Natural killer cell (primary cell): ENCODE data around the gene SH3BP1. TPM values are rescaled to one million over a fixed set of nuclear protein-coding genes. Genes with fewer than 3 reads are reported as not detected.

Experiments used
- ATAC-seq, 3 donors: fragments of 150-1000 bp in 2 of 3; fragments of 200-7000 bp in 1 of 3; cut with Tn5 transposase; 1 replicate in 1 of 3; 2 replicates in 2 of 3; pipeline ENCODE4 v1.10.0; 2021; ENCODE audit warnings: mild to moderate bottlenecking in 2 of 3, moderate library complexity in 2 of 3
- DNase-seq, 2 donors: peaks; one replicate each; pipeline versions ENCODE4 v3.0.0 to v3.0.0-alpha.2; 2013 to 2021; ENCODE audit warnings: mixed read lengths in 1 of 2
- H3K27ac ChIP-seq: one replicate; pipeline ENCODE4 v1.5.1; 2013; ENCODE audit warnings: mild to moderate bottlenecking, low read length
- H3K27me3 ChIP-seq: one replicate; pipeline ENCODE4 v1.6.1; 2013; ENCODE audit warnings: low read length; ENCODE audit not compliant: control insufficient read depth, insufficient read depth
- H3K36me3 ChIP-seq: one replicate; pipeline ENCODE4 v1.6.1; 2013; ENCODE audit warnings: low read length; ENCODE audit not compliant: control insufficient read depth, insufficient read depth
- H3K4me1 ChIP-seq: one replicate; pipeline ENCODE4 v1.6.1; 2013; ENCODE audit warnings: low read length; ENCODE audit not compliant: control insufficient read depth, insufficient read depth
- H3K4me3 ChIP-seq: one replicate; pipeline ENCODE4 v1.5.1; 2013; ENCODE audit warnings: low read length
- H3K9me3 ChIP-seq: one replicate; pipeline ENCODE4 v1.6.1; 2013; ENCODE audit warnings: low read length; ENCODE audit not compliant: control insufficient read depth, insufficient read depth
- H3K27ac Mint-ChIP-seq, 2 donors: one replicate each; pipeline ENCODE4 v1.8.0; 2022; ENCODE audit warnings: mild to moderate bottlenecking in 2 of 2, mixed read lengths in 2 of 2, moderate library complexity in 1 of 2
- H3K27me3 Mint-ChIP-seq, 2 donors: one replicate each; pipeline ENCODE4 v1.8.0; 2022; ENCODE audit warnings: low read depth in 2 of 2, mixed read lengths in 2 of 2
- H3K36me3 Mint-ChIP-seq: one replicate; pipeline ENCODE4 v1.8.0; 2022; ENCODE audit warnings: mixed read lengths
- H3K4me1 Mint-ChIP-seq, 2 donors: one replicate each; pipeline ENCODE4 v1.8.0; 2022; ENCODE audit warnings: mixed read lengths in 2 of 2
- H3K4me3 Mint-ChIP-seq: one replicate; pipeline ENCODE4 v1.8.0; 2022; ENCODE audit warnings: mild to moderate bottlenecking, moderate library complexity, mixed read lengths
- H3K9me3 Mint-ChIP-seq, 2 donors: one replicate each; pipeline ENCODE4 v1.8.0; 2022; ENCODE audit warnings: mixed read lengths in 2 of 2
- WGBS: methylation state at CpG from one replicate; pipeline ENCODE4 v1.1.7; 2013; ENCODE audit warnings: missing lambda C conversion rate; ENCODE audit not compliant: insufficient coverage; 5-methylcytosine and 5-hydroxymethylcytosine counted together
- intact Hi-C: fragments of 100-400 bp; cut with micrococcal nuclease; formaldehyde crosslinking; loops from one replicate; pipeline ENCODE4 v1.14.2; 2022
- total RNA-seq, 4 donors: library from RNA; stranded (reverse); fragments of 120-200 nt in 1 of 4; gene quantifications; one replicate each; pipeline versions ENCODE4 v1.2.3 to v1.2.4, GENCODE V29; 2013 to 2022
- TF ChIP-seq, protein P1 (sequence below): fragments of 200-600 bp; IDR thresholded peaks from one replicate; pipeline ENCODE4 v1.8.0; 2022; ENCODE audit warnings: antibody characterized with exemption

Gene SH3BP1
- total RNA-seq, 3 donors from 2014 or later (not counting 1 experiment from before 2014, with no cell fraction given): 163 to 189 (median 163) TPM

DNA sequence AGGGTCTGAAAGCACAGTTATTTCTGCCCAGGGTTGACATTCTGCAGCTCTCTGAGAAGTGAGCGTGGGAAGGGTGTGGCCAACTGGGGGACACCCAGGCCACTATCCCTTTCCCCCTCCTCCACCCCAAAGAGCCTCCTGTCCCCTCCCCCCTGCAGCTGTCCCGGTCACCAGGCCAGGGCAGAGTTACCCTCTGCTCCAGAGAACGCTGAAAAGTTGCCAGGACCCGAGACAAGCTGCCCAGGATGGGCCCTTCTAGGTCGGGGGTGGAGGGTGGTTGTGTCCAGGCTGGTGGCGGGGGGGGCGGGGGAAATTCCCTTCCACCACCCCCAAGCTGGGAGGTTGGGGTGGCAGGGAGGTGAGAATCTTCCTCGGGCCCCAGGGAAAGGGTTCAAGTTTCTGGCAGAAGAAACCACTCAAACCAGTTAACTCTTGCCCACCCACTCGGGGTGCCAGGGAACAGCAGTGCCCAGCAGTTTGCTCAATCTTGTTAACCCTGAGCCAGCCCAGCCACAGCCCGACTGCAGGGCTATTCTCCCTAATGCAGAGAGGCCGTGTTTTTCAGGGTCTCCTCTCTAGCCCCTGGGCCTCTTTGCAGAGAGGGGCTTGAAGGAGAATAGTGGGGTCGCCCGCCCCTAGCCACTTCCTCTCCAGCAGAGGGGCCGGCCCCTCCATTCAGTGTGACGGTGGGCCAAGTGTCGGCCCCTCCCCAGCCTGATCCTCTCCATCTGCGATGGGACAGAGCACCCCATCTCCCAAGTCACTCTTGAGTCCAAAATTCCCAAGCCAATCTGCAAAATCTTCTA is 36.7 kb downstream of the SH3BP1 start:
- peaks cover 27 to 62% of the 10 kb centered on the region in 2 donors for H3K4me1 Mint-ChIP-seq
- H3K27me3 Mint-ChIP-seq: no peaks in the 10 kb centered on the region

DNA sequence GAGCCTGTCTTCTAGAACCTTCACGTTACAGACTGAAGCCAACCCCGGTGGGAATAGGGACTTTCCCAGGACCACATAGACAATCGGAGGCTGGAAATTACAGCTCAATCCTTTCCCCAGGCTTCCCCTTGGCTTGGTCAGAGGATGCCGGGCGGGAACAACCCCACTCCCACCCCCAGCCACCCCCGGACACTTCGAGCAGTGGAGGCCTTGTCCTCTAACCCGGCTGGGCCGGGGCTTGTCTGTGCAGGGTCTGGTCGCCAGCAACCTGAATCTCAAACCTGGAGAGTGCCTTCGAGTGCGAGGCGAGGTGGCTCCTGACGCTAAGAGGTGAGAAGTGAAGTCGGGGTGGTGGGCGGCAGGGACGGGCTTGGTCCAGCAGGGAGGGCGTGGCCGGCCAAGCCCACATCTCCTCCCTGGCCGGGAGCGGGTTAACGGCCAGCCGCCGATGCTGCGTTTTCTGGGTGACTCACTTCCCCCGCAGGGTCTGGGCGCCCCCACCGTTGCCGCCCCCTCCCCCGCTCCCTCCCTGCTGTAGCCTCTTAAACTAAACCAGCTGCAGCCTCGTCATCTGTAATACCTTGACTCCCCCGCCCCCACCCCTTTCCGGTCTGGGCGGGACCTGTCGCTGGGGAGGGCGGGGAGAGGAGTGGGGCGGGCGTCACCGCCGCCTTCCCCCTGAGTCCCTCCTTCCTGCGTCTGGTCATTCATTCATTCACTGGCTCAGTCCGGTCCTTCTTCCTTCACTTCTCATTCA is 37.4 kb downstream of the SH3BP1 start:
- peak overlapping the region; percentile 82 for H3K4me3 ChIP-seq
- Mint-ChIP-seq H3K36me3 (no peaks in the 10 kb centered on the region), H3K27ac (peak overlapping the region; percentile 94 to 97), H3K4me3 (peak overlapping the region; percentile 93), H3K9me3 (no peaks in the 10 kb centered on the region), H3K4me1 (peaks cover 34 to 69% of the 10 kb centered on the region in 2 donors), H3K27me3 (no peaks in the 10 kb centered on the region)
- peaks cover 76% of the 10 kb centered on the region for H3K4me1 ChIP-seq
- peak; percentile 91 to 95 for DNase-seq
- peaks cover 5% of the 10 kb centered on the region for H3K36me3 ChIP-seq
- H3K27me3 ChIP-seq: no peaks in the 10 kb centered on the region
- TF ChIP-seq, protein P1, sequence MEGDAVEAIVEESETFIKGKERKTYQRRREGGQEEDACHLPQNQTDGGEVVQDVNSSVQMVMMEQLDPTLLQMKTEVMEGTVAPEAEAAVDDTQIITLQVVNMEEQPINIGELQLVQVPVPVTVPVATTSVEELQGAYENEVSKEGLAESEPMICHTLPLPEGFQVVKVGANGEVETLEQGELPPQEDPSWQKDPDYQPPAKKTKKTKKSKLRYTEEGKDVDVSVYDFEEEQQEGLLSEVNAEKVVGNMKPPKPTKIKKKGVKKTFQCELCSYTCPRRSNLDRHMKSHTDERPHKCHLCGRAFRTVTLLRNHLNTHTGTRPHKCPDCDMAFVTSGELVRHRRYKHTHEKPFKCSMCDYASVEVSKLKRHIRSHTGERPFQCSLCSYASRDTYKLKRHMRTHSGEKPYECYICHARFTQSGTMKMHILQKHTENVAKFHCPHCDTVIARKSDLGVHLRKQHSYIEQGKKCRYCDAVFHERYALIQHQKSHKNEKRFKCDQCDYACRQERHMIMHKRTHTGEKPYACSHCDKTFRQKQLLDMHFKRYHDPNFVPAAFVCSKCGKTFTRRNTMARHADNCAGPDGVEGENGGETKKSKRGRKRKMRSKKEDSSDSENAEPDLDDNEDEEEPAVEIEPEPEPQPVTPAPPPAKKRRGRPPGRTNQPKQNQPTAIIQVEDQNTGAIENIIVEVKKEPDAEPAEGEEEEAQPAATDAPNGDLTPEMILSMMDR: no peak
- no peaks in the 10 kb centered on the region for H3K9me3 ChIP-seq
- peak; percentile 84 to 95 (median 87) for ATAC-seq
- under 1% methylated on average over 42 of the region's 42 CpGs for WGBS
- peak overlapping the region; percentile 97 for H3K27ac ChIP-seq
- intact Hi-C loops: loop anchor here (1.0 to 5.0 kb wide), 2 partner anchors 19 to 70 kb away; partner anchors contain the start of genes GGA1 and PDXP

More for the DNA sequence above, 36.7 kb downstream of the SH3BP1 start:
- H3K4me3 ChIP-seq: peak overlapping the region; percentile 82
- H3K36me3 ChIP-seq: peaks cover 5% of the 10 kb centered on the region
- TF ChIP-seq, protein P1: no peak
- ATAC-seq (peak in 2 of 3 donors; percentile 4 to 5), DNase-seq (peak in 1 of 2 donors; percentile 55)
- intact Hi-C loops: loop anchor here (5.0 kb wide), 1 partner anchor 69 kb away; the partner anchor contains the start of gene GGA1
- H3K27me3 ChIP-seq: no peaks in the 10 kb centered on the region
- peaks cover 68% of the 10 kb centered on the region for H3K4me1 ChIP-seq
- peak overlapping the region; percentile 93 for H3K4me3 Mint-ChIP-seq
- WGBS: 7% methylated on average over 14 of the region's 17 CpGs
- H3K9me3 ChIP-seq: no peaks in the 10 kb centered on the region
- H3K36me3 Mint-ChIP-seq: no peaks in the 10 kb centered on the region
- H3K27ac Mint-ChIP-seq: peak overlapping the region; percentile 94 to 97
- H3K9me3 Mint-ChIP-seq: no peaks in the 10 kb centered on the region
- peak overlapping the region; percentile 97 for H3K27ac ChIP-seq

DNA sequence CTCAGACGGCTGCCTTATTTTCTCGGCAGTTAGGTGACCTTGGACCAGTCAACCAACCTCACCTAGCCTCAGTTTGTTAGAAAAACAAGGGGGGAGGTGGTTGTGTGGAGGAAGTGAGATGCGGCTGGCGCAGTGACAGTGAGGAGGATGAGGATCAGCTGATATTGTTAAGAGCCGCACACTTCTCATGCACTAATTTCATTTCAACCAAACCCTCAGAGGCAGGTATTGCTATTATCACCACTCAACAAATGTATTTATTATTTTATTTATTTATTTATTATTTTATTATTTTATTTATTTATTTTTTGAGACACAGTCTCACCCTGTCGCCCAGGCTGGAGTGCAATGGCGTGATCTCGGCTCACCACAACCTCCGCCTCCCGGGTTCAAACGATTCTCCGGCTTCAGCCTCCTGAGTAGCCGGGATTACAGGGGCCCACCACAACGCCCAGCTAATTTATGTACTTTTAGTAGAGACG is 38.1 kb downstream of the SH3BP1 start:
- TF ChIP-seq, protein P1: no peak

More for the DNA sequence above, 38.1 kb downstream of the SH3BP1 start:
- peak; percentile 41 to 69 (median 56) for ATAC-seq
- intact Hi-C loops: loop anchor here (1.0 to 5.0 kb wide), 2 partner anchors 19 to 70 kb away; partner anchors contain the start of genes GGA1 and PDXP
- Mint-ChIP-seq H3K9me3 (no peaks in the 10 kb centered on the region), H3K27me3 (no peaks in the 10 kb centered on the region), H3K4me3 (peak overlapping the region; percentile 93), H3K4me1 (peaks cover 34 to 63% of the 10 kb centered on the region in 2 donors), H3K27ac (peak overlapping the region; percentile 94 to 97), H3K36me3 (no peaks in the 10 kb centered on the region)
- Histone ChIP-seq H3K27ac (peak overlapping the region; percentile 97), H3K36me3 (peaks cover 5% of the 10 kb centered on the region), H3K4me3 (peak overlapping the region; percentile 82), H3K9me3 (no peaks in the 10 kb centered on the region), H3K4me1 (peaks cover 70% of the 10 kb centered on the region), H3K27me3 (no peaks in the 10 kb centered on the region)
- DNase-seq: no peak
- WGBS: 54% methylated on average over 11 of the region's 15 CpGs
